ENCODE measurements around the gene R3HDM1. TPM values are rescaled to one million over a fixed set of nuclear protein-coding genes. Genes with fewer than 3 reads are reported as not detected.

The R3HDM1 gene
- total RNA-seq, 1 donor = 12.3 TPM

DNA sequence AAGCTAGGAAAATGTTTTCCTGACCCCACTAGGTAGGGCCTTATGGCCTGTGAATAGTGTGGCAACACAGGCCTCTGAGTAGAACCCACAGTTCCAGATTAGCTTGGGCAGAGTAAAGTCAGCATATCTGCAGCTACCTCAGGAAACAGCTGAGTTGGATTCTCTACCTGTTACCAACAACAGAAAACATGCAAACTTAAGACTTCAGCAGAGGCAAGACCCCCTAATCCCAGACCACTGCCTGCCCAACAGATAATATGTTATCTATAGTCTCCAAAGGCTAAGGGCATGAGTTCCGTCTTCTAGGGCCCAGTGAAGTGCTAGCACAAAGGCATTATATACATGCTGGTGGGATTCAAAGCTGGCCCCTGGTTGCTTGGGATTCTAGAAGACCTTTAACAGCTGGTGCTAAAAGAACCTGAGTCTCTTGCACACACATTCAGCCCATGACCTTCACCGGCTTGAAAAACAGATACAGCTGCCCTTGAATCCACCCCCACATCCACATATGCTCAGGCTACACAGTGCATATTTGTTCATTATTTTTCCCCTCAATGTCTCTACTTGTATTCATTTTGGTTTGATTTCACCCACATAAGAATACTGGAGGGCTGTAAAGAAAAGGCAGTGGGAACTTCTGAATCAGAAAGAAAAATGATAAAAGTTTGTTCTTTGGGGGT is 196.9 kb downstream of the R3HDM1 start:
- no peak overlapping the region for H2AFZ ChIP-seq (ENCODE audit: low read length)
- peaks cover 4% of the 10 kb centered on the region for H3K36me3 ChIP-seq (ENCODE audit: insufficient read depth, low read length)
- TF ChIP-seq, protein P1, sequence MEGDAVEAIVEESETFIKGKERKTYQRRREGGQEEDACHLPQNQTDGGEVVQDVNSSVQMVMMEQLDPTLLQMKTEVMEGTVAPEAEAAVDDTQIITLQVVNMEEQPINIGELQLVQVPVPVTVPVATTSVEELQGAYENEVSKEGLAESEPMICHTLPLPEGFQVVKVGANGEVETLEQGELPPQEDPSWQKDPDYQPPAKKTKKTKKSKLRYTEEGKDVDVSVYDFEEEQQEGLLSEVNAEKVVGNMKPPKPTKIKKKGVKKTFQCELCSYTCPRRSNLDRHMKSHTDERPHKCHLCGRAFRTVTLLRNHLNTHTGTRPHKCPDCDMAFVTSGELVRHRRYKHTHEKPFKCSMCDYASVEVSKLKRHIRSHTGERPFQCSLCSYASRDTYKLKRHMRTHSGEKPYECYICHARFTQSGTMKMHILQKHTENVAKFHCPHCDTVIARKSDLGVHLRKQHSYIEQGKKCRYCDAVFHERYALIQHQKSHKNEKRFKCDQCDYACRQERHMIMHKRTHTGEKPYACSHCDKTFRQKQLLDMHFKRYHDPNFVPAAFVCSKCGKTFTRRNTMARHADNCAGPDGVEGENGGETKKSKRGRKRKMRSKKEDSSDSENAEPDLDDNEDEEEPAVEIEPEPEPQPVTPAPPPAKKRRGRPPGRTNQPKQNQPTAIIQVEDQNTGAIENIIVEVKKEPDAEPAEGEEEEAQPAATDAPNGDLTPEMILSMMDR (IDR thresholded peaks at IDR 0.05; ENCODE audit: extremely low read depth, low read depth, low read length) = no peak
- no peak for DNase-seq (ENCODE audit: insufficient read length, low spot score, missing footprints)
- H3K79me2 ChIP-seq (ENCODE audit: insufficient read depth, low read length) = no peaks in the 10 kb centered on the region
- no peak overlapping the region for H3K4me2 ChIP-seq (ENCODE audit: insufficient read depth, low read length)
- H4K20me1 ChIP-seq (ENCODE audit: insufficient read depth, low read length) = no peaks in the 10 kb centered on the region
- H3K4me1 ChIP-seq (ENCODE audit: insufficient read depth, low read length) = peaks cover 5% of the 10 kb centered on the region
- H3K27ac ChIP-seq (ENCODE audit: low read depth, low read length) = no peak overlapping the region
- no peak overlapping the region for H3K4me3 ChIP-seq (ENCODE audit: insufficient read depth, low read length)
- H3K9me3 ChIP-seq (ENCODE audit: low read depth, low read length) = no peaks in the 10 kb centered on the region
- H3K27me3 ChIP-seq (ENCODE audit: insufficient read depth, low read length) = no peaks in the 10 kb centered on the region

- no peaks in the 10 kb centered on the region for H3K4me1 ChIP-seq (ENCODE audit: insufficient read depth, low read length)
- no peaks in the 10 kb centered on the region for H3K79me2 ChIP-seq (ENCODE audit: insufficient read depth, low read length)
- TF ChIP-seq, protein P1 (IDR thresholded peaks at IDR 0.05; ENCODE audit: extremely low read depth, low read depth, low read length) = no peak
- H3K27ac ChIP-seq (ENCODE audit: low read depth, low read length) = no peak overlapping the region
- H2AFZ ChIP-seq (ENCODE audit: low read length) = no peak overlapping the region
- H3K27me3 ChIP-seq (ENCODE audit: insufficient read depth, low read length) = no peaks in the 10 kb centered on the region
- no peak overlapping the region for H3K4me3 ChIP-seq (ENCODE audit: insufficient read depth, low read length)
- no peak for DNase-seq (ENCODE audit: insufficient read length, low spot score, missing footprints)
- no peaks in the 10 kb centered on the region for H4K20me1 ChIP-seq (ENCODE audit: insufficient read depth, low read length)
- no peaks in the 10 kb centered on the region for H3K9me3 ChIP-seq (ENCODE audit: low read depth, low read length)
- H3K36me3 ChIP-seq (ENCODE audit: insufficient read depth, low read length) = no peaks in the 10 kb centered on the region
- no peak overlapping the region for H3K4me2 ChIP-seq (ENCODE audit: insufficient read depth, low read length)
Measured at GRCh38 chr2:135732561-135732960, 201.3 kb downstream of the R3HDM1 start.

- Histone ChIP-seq H3K4me2 (ENCODE audit: insufficient read depth, low read length) (no peak overlapping the region), H3K4me3 (ENCODE audit: insufficient read depth, low read length) (no peak overlapping the region), H3K79me2 (ENCODE audit: insufficient read depth, low read length) (no peaks in the 10 kb centered on the region), H3K4me1 (ENCODE audit: insufficient read depth, low read length) (no peaks in the 10 kb centered on the region), H3K27me3 (ENCODE audit: insufficient read depth, low read length) (no peaks in the 10 kb centered on the region), H2AFZ (ENCODE audit: low read length) (no peak overlapping the region), H3K36me3 (ENCODE audit: insufficient read depth, low read length) (no peaks in the 10 kb centered on the region), H3K27ac (ENCODE audit: low read depth, low read length) (no peak overlapping the region), H4K20me1 (ENCODE audit: insufficient read depth, low read length) (no peaks in the 10 kb centered on the region), H3K9me3 (ENCODE audit: low read depth, low read length) (no peaks in the 10 kb centered on the region)
- TF ChIP-seq, protein P1 (IDR thresholded peaks at IDR 0.05; ENCODE audit: extremely low read depth, low read depth, low read length) = no peak
- no peak for DNase-seq (ENCODE audit: insufficient read length, low spot score, missing footprints)
Measured at GRCh38 chr2:135733045-135733444, 201.8 kb downstream of the R3HDM1 start.

DNA sequence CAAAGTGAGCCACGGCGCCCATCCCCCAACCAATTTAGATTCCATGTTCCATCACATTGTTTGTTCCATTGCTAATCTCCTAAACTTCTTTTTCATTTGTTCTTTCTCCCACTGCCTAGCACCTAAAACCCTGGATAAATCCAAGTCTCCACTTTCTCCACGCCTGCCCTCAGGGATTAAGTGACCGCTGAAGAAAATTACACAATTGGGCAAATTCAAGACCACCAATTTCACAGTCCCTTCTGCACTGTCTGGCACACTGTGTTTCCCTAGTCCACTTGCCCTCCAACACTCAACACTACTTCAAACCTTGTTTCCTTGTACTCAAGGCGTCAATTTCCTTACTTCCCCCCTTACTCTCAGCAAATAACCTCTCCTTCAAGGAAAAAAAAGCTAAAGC is 205.3 kb downstream of the R3HDM1 start:
- Histone ChIP-seq H3K27me3 (ENCODE audit: insufficient read depth, low read length) (no peaks in the 10 kb centered on the region), H4K20me1 (ENCODE audit: insufficient read depth, low read length) (no peaks in the 10 kb centered on the region), H3K36me3 (ENCODE audit: insufficient read depth, low read length) (no peaks in the 10 kb centered on the region), H3K27ac (ENCODE audit: low read depth, low read length) (no peak overlapping the region), H3K4me3 (ENCODE audit: insufficient read depth, low read length) (no peak overlapping the region), H3K4me1 (ENCODE audit: insufficient read depth, low read length) (no peaks in the 10 kb centered on the region), H3K79me2 (ENCODE audit: insufficient read depth, low read length) (no peaks in the 10 kb centered on the region), H3K4me2 (ENCODE audit: insufficient read depth, low read length) (no peak overlapping the region), H2AFZ (ENCODE audit: low read length) (no peak overlapping the region), H3K9me3 (ENCODE audit: low read depth, low read length) (no peaks in the 10 kb centered on the region)
- no peak for DNase-seq (ENCODE audit: insufficient read length, low spot score, missing footprints)
- TF ChIP-seq, protein P1 (IDR thresholded peaks at IDR 0.05; ENCODE audit: extremely low read depth, low read depth, low read length) = no peak

All from osteoblast (primary cell).